Suprapubic skin (tissue), 4 donors: ENCODE measurements around the gene PODXL2. TPM values are rescaled to one million over a fixed set of nuclear protein-coding genes. Genes with fewer than 3 reads are reported as not detected.

ENCODE experiments used
- DNase-seq, 2 donors: peaks; one replicate each; pipeline ENCODE4 v3.0.0-alpha.2; 2019; ENCODE audit warnings: low spot score in 2 of 2
- H3K27ac ChIP-seq: fragments of 200-600 bp; sonication (generic); one replicate; pipeline ENCODE4 v1.5.1; 2019
- H3K27me3 ChIP-seq: fragments of 200-600 bp; sonication (generic); one replicate; pipeline ENCODE4 v1.5.1; 2019
- H3K36me3 ChIP-seq: fragments of 200-600 bp; sonication (generic); one replicate; pipeline ENCODE4 v1.5.1; 2019
- H3K4me1 ChIP-seq: fragments of 200-600 bp; sonication (generic); one replicate; pipeline ENCODE4 v1.5.1; 2019
- H3K4me3 ChIP-seq: fragments of 200-600 bp; sonication (generic); one replicate; pipeline ENCODE4 v1.5.1; 2019; ENCODE audit warnings: mild to moderate bottlenecking
- H3K9me3 ChIP-seq: fragments of 200-600 bp; sonication (generic); one replicate; pipeline ENCODE4 v1.5.1; 2019
- CTCF ChIP-seq, 2 donors: fragments of 200-600 bp in 1 of 2; fragments of 450-650 bp in 1 of 2; sonication (generic) in 1 of 2; IDR thresholded peaks; one replicate each; pipeline ENCODE4 v1.5.1; 2016 to 2019; ENCODE audit warnings: antibody characterized with exemption in 2 of 2, mild to moderate bottlenecking in 1 of 2, moderate library complexity in 1 of 2
- EP300 ChIP-seq: sonication (generic); formaldehyde crosslinking; IDR thresholded peaks from one replicate; pipeline ENCODE4 v1.6.1; 2017; ENCODE audit warnings: antibody characterized with exemption
- POLR2A ChIP-seq, 2 donors: fragments of 450-650 bp; IDR thresholded peaks; one replicate each; pipeline ENCODE4 v1.6.1; 2017; ENCODE audit warnings: antibody characterized with exemption in 2 of 2, mild to moderate bottlenecking in 2 of 2, moderate library complexity in 2 of 2
- POLR2AphosphoS5 ChIP-seq, 3 donors: sonication (generic); formaldehyde crosslinking; IDR thresholded peaks; one replicate each; pipeline ENCODE4 v1.6.1; 2017; ENCODE audit warnings: antibody characterized with exemption in 3 of 3
- WGBS: methylation state at CpG from one replicate; pipeline ENCODE4 v1.1.5; 2018; 5-methylcytosine and 5-hydroxymethylcytosine counted together
- total RNA-seq, 4 donors: library from RNA; depleted of rRNA; stranded (reverse); fragments of >200 nt; gene quantifications; one replicate each; pipeline ENCODE4 v1.1.0, GENCODE V29; 2016

Gene PODXL2
- total RNA-seq, 4 donors from 2014 or later: 8.0 to 15.4 (median 11.2) TPM

- Histone ChIP-seq H3K27ac (no peak overlapping the region), H3K27me3 (no peaks in the 10 kb centered on the region), H3K9me3 (no peaks in the 10 kb centered on the region), H3K4me3 (no peak overlapping the region), H3K36me3 (peaks cover 3% of the 10 kb centered on the region), H3K4me1 (peaks cover 2% of the 10 kb centered on the region)
- DNase-seq: no peak
- TF ChIP-seq CTCF (IDR thresholded peaks at IDR 0.05) (no peak), POLR2A (IDR thresholded peaks at IDR 0.05) (no peak), POLR2AphosphoS5 (IDR thresholded peaks at IDR 0.05) (no peak), EP300 (no peak)
- 95% methylated on average over 8 of the region's 8 CpGs for WGBS
Observed at GRCh38 chr3:127656906-127657305, 27.9 kb downstream of the PODXL2 start.

GRCh38 chr3:127658234-127658633, 29.2 kb downstream of the PODXL2 start:
- no peaks in the 10 kb centered on the region for H3K4me1 ChIP-seq
- H3K9me3 ChIP-seq: no peaks in the 10 kb centered on the region
- WGBS: 58% methylated on average over 1 of the region's 1 CpG
- no peaks in the 10 kb centered on the region for H3K27me3 ChIP-seq
- no peak for DNase-seq
- H3K27ac ChIP-seq: no peak overlapping the region
- H3K4me3 ChIP-seq: no peak overlapping the region
- peaks cover 3% of the 10 kb centered on the region for H3K36me3 ChIP-seq
- TF ChIP-seq CTCF (IDR thresholded peaks at IDR 0.05) (no peak), EP300 (no peak), POLR2AphosphoS5 (IDR thresholded peaks at IDR 0.05) (no peak), POLR2A (IDR thresholded peaks at IDR 0.05) (no peak)

- Histone ChIP-seq H3K27me3 (no peaks in the 10 kb centered on the region), H3K9me3 (no peaks in the 10 kb centered on the region), H3K36me3 (peaks cover 3% of the 10 kb centered on the region), H3K27ac (no peak overlapping the region), H3K4me3 (no peak overlapping the region), H3K4me1 (no peaks in the 10 kb centered on the region)
- no peak for DNase-seq
- 91% methylated on average over 4 of the region's 10 CpGs for WGBS
- TF ChIP-seq POLR2A (IDR thresholded peaks at IDR 0.05) (no peak), EP300 (no peak), CTCF (IDR thresholded peaks at IDR 0.05) (no peak), POLR2AphosphoS5 (IDR thresholded peaks at IDR 0.05) (no peak)
Observed at GRCh38 chr3:127660621-127661251, 31.8 kb downstream of the PODXL2 start.

- TF ChIP-seq POLR2A (IDR thresholded peaks at IDR 0.05) (no peak), CTCF (IDR thresholded peaks at IDR 0.05) (no peak), EP300 (no peak), POLR2AphosphoS5 (IDR thresholded peaks at IDR 0.05) (no peak)
- no peak for DNase-seq
- H3K27me3 ChIP-seq: no peaks in the 10 kb centered on the region
- no peak overlapping the region for H3K27ac ChIP-seq
- H3K36me3 ChIP-seq: peaks cover 3% of the 10 kb centered on the region
- no peak overlapping the region for H3K4me3 ChIP-seq
- H3K4me1 ChIP-seq: no peaks in the 10 kb centered on the region
- H3K9me3 ChIP-seq: no peaks in the 10 kb centered on the region
- WGBS: 95% methylated on average over 5 of the region's 5 CpGs
Observed at GRCh38 chr3:127661600-127661999, 32.6 kb downstream of the PODXL2 start.

GRCh38 chr3:127662001-127662469, 33.0 kb downstream of the PODXL2 start:
- WGBS: 87% methylated on average over 11 of the region's 11 CpGs
- H3K27me3 ChIP-seq: no peaks in the 10 kb centered on the region
- DNase-seq: no peak

More at GRCh38 chr3:127662001-127662469, 33.0 kb downstream of the PODXL2 start:
- peaks cover 3% of the 10 kb centered on the region for H3K36me3 ChIP-seq
- no peak overlapping the region for H3K27ac ChIP-seq
- no peak overlapping the region for H3K4me3 ChIP-seq
- no peaks in the 10 kb centered on the region for H3K9me3 ChIP-seq
- TF ChIP-seq POLR2AphosphoS5 (IDR thresholded peaks at IDR 0.05) (no peak), POLR2A (IDR thresholded peaks at IDR 0.05) (no peak), EP300 (no peak), CTCF (IDR thresholded peaks at IDR 0.05) (no peak)
- no peaks in the 10 kb centered on the region for H3K4me1 ChIP-seq
